Activated T-helper 9 cell treated with anti-CD3 and anti-CD28 coated beads, Interleukin-2, amount 50 U/mL, for 16 hours (primary cell): ENCODE results near the gene TOR4A.
"Not testable (repeated sequence)": the region's sequence is repeated elsewhere in the genome, so short reads cannot be mapped to it uniquely, and the experiment has no call there.

ENCODE experiments used
- DNase-seq: peaks from one replicate; pipeline ENCODE4 v3.0.0-alpha.2; 2020; ENCODE audit warnings: low read depth

The TOR4A gene

DNA sequence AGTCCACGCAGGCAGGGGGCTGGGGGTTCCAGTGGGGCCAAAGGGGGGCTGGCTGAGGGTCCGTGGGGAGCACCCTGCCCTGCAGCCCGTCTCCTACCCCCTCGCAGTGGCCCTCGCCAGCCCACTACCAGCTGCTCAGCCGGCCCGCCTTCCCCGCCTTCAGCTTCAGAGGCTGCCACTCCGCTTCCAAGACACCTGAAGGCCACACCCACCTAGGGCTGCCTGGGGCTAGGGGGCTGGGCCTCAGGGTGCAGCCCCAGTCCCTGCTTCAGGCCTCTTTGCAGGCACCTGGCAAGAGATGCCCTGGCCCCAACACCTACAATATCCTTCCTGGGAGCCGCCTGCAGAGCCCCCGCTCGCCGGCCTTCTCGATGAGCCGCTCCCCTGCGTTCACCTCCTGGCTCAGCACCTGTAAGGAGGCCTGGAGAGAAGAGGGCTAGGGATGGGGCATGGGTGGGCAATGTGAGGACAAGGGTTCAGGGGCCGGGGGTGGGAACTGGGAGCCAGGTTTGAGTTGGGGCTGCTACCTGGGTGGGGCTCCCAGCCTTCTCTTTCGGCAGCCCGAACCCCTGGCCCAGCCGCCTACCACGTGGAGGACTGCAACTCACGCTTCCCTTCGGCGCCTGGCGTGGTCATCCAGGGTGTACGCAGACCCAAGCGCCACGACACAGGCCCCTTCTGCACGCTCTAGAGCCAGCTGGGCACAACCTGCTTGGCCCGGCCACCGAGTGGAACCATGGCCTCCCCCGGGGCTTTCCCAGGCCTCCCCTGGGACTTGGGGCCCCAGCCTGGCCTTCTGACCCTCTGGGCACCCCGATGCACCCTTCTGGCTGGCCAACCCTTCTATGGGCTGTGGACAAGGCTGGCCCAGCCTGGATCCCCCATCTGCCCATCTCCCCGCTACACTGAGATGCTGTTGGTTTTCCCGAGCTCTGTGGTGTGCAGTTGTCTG, 24.7 kb upstream of the TOR4A start:
- no peak for DNase-seq

- no peak for DNase-seq
Measured at GRCh38 chr9:137253717-137254623, 23.6 kb upstream of the TOR4A start.

DNA sequence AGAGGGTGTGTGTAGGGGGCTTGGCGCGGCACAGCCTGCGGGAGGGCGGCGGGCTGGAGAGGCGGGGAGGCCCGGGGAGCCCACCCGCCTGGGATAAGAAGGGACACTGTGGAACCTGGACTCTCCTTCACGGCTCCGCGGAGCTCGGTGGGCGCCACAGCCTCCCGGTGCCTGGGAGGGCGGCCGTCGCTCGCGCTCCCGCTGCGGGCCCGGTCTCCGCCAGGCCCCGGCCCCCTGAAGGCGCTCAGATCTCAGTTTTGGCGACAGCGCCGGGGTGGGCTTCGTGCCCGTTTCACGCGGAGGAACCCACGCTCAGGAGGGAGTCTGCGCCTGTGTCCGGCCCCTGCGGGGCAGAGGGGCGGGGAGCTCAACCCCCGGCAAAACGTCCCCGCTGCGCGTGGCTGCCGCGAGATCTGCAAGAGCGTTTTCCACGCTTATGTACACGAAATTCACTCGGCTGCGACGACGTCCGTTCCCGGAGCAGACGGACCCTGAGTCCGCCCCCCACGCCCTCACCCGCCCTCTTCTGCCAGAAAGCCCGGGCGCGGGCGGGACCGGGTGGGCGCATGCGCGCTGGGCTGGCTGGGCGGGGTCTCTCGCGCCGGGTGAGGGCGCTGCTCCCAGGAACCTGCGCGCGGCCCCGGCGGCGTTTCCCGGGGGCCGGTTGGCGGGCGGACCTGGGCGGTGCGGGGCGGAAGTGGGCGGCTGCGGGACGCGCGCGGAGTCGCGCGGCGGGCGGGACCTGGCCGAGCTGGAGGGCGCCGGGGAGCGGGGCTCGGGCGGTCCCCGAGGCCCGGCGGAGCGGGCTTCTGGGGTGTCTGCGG, 22.7 kb upstream of the TOR4A start, which contains the start of gene NELFB:
TSS of gene NELFB (plus strand) at position 704 of the 824 bp plus-strand sequence.
- DNase-seq: peak; percentile 95

GRCh38 chr9:137255448-137256114, 21.9 kb upstream of the TOR4A start:
- DNase-seq: no peak

GRCh38 chr9:137256362-137256761, 21.2 kb upstream of the TOR4A start:
- DNase-seq: no peak

DNA sequence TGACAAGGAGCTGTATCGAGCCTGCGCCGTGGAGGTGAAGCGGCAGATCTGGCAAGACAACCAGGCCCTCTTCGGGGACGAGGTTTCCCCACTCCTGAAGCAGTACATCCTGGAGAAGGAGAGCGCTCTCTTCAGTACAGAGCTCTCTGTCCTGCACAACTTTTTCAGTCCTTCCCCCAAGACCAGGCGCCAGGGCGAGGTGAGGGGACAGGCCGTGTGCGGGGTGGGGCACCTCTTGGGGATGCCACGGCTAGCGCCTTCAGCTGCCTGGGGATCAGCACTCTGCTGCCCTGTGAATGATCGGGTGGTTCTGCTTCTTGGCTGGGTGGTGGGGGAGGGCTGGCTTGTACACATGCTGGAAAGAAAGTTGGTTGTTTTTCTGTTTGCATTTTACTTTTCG, 20.7 kb upstream of the TOR4A start:
- DNase-seq: no peak

GRCh38 chr9:137262173-137262908, 15.2 kb upstream of the TOR4A start:
- not testable (repeated sequence) for DNase-seq

DNA sequence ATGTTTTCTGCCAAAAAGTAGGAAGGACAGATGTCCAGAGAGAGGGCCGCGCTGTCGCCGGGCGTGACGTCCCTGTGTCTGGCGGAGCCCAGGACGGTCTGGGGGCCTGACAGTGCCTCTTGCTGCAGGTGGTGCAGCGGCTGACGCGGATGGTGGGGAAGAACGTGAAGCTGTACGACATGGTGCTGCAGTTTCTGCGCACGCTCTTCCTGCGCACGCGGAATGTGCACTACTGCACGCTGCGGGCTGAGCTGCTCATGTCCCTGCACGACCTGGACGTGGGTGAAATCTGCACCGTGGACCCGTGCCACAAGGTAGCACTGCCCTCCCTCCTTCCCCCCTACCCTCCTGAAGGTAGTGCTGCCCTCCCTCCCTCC, 14.6 kb upstream of the TOR4A start:
- DNase-seq: no peak

DNA sequence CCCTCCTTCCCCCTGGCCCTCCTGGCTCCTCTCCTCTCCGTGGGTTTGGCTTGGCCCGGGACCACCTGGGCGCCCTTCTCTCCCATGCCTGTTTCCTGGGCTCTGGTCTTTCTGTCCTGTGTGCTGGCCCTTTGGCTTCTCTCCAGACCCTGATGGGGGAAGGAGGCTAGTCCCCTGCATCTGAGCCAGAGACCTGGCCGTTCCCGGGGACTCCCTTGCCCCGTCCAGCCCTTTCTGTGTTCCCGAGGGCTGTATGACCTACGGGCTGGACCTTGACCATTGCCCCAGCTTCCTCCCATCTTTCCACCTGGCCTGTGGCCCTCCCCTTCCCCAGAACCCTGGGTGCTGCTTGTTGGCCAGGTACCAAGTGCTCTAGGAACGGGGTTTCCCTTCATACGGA, 14.0 kb upstream of the TOR4A start:
- DNase-seq: no peak

GRCh38 chr9:137264067-137264466, 13.5 kb upstream of the TOR4A start:
- no peak for DNase-seq

GRCh38 chr9:137265496-137266161, 11.9 kb upstream of the TOR4A start:
- DNase-seq: no peak

GRCh38 chr9:137266162-137266527, 11.4 kb upstream of the TOR4A start:
- DNase-seq: no peak

GRCh38 chr9:137266585-137267453, 10.7 kb upstream of the TOR4A start:
- no peak for DNase-seq

DNA sequence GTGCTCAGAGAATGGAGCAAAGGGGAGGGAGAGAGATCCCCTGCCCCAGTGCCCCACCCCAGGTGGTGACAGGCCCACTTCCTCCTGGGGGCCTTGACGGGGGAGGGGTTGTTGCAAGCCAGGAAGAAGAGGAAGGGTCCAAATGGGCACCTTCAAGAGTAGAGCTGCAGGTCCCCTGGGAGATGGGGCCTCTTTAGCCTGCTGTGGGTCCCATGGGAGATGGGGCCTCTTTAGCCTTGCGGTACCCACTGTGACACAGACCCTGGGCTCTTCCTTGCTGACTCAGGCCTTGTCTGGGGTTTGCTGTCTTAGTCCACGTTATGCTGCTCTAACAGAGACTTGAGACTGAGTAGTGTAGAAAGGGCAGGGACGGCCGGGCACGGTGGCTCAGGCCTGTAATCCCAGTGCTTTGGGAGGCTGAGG, 9.6 kb upstream of the TOR4A start:
- DNase-seq: no peak

DNA sequence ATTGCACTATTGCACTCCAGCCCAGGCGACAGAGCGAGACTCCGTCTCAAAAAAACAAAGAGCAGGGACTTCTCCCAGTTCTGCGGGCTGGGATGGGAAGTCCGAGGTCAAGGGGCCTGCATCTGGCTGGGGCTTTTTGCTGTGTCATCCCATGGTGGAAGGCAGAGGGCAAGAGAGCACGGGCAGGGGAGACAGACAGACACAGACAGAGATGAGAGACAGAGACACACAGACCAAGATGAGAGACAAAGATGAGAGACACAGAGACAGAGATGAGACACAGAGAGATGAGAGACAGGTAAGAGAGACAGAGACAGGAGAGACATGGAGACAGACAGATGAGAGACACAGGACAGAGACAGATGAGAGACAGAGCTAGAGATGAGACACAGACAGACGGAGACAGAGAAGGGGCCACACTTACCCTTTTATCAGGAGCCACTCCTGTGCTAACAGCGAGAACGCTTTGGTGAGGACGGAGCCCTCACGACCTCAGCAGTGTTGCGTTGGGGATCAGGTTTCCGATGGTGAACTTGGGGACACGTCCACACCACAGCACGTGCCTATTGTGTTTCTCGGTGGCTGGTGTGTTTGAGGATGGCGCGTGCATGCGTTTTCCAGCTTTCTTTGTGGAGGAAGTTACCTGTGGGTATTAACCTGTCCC, 8.9 kb upstream of the TOR4A start:
- no peak for DNase-seq

GRCh38 chr9:137269231-137269772, 8.2 kb upstream of the TOR4A start:
- no peak for DNase-seq

DNA sequence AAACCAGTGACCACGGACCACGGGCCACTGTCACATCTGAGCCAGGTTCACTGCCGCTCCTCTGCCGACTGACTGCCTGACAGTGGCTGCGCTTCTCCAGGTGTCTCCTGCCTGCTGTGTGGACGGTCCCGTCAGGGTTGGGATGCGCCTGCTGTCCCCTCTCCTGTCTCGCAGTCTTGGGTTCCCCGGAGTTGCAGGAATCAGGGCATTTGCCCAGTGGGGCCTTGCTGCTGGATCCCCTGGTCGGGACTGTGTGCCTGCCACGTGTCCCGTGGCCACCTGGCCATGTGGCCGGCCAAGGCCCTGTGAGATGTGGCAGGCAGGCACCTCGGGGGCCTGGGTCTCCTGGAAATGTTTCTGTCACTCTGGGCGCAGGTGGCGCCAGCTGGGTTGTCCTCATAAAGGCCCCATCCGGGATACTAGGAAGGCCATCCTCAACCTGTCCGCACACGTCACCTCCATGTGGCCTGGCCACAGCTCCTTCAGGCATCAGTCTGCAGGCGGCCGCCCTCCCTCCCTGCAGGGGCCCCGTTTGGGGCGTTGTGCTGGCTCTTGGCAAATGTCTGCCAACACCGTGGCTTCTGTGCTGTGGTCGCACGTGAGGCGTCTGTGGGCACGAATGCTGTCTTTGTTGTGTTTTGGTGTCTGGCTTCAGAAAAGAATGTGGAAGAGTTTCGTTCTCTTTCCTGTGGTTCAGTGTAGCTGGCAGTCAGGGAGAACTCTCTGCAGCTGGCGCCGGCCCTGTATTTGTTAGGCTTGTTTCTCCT, 6.4 kb upstream of the TOR4A start:
- DNase-seq: no peak

DNA sequence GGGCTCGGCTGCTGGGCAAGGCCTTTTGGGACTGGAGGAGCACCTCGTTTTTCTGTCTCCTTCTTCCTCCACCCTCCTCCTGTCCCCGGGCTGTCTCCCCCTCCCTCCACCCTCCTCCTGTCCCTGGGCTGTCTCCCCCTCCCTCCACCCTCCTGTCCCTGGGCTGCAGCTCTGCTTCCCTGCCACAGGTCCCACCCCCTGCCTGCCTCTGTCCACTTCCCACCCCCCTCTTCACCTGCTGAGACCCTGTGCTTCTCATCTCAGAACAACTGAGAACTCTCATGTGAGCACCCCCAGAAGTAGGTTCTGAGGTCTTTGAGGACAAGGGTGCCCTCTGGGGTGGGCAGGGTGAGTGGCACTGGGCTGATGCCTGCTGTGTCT, 5.8 kb upstream of the TOR4A start:
- no peak for DNase-seq
